ENCODE results near the gene KCNN3. TPM values are rescaled to one million over a fixed set of nuclear protein-coding genes. Genes with fewer than 3 reads are reported as not detected.

The KCNN3 gene
- total RNA-seq, 6 experiments from 2014 or later: not detected

GRCh38 chr1:154884869-154885701 lies 15.0 kb upstream of the KCNN3 start:
- Mint-ChIP-seq H3K4me1 (ENCODE audit: low read depth) (peaks cover 13% of the 10 kb centered on the region), H3K9me3 (no peaks in the 10 kb centered on the region), H3K36me3 (ENCODE audit: low read depth) (no peaks in the 10 kb centered on the region), H3K27ac (no peak overlapping the region), H3K4me3 (no peak overlapping the region), H3K27me3 (ENCODE audit: insufficient read depth) (peaks cover 63% of the 10 kb centered on the region)
- no peak for DNase-seq
- TF ChIP-seq CTCF (IDR thresholded peaks at IDR 0.05): no peak

GRCh38 chr1:154883919-154884868 lies 14.1 kb upstream of the KCNN3 start:
- no peak overlapping the region for H3K27ac Mint-ChIP-seq
- TF ChIP-seq CTCF (IDR thresholded peaks at IDR 0.05): no peak
- H3K4me3 Mint-ChIP-seq: no peak overlapping the region
- no peak for DNase-seq
- H3K4me1 Mint-ChIP-seq (ENCODE audit: low read depth): peaks cover 13% of the 10 kb centered on the region
- no peaks in the 10 kb centered on the region for H3K9me3 Mint-ChIP-seq
- H3K27me3 Mint-ChIP-seq (ENCODE audit: insufficient read depth): peaks cover 70% of the 10 kb centered on the region
- H3K36me3 Mint-ChIP-seq (ENCODE audit: low read depth): no peaks in the 10 kb centered on the region

GRCh38 chr1:154881820-154882535 lies 11.9 kb upstream of the KCNN3 start:
- Mint-ChIP-seq H3K4me3 (no peak overlapping the region), H3K4me1 (ENCODE audit: low read depth) (peaks cover 22% of the 10 kb centered on the region), H3K9me3 (no peaks in the 10 kb centered on the region), H3K27me3 (ENCODE audit: insufficient read depth) (peaks cover 61% of the 10 kb centered on the region), H3K36me3 (ENCODE audit: low read depth) (no peaks in the 10 kb centered on the region), H3K27ac (no peak overlapping the region)
- DNase-seq: no peak
- TF ChIP-seq CTCF (IDR thresholded peaks at IDR 0.05): no peak

GRCh38 chr1:154880671-154881070 lies 10.6 kb upstream of the KCNN3 start:
- TF ChIP-seq CTCF (IDR thresholded peaks at IDR 0.05): no peak
- H3K27me3 Mint-ChIP-seq (ENCODE audit: insufficient read depth): peaks cover 63% of the 10 kb centered on the region
- H3K4me1 Mint-ChIP-seq (ENCODE audit: low read depth): peaks cover 22% of the 10 kb centered on the region
- DNase-seq: no peak
- H3K4me3 Mint-ChIP-seq: no peak overlapping the region
- no peak overlapping the region for H3K27ac Mint-ChIP-seq
- no peaks in the 10 kb centered on the region for H3K36me3 Mint-ChIP-seq (ENCODE audit: low read depth)
- H3K9me3 Mint-ChIP-seq: no peaks in the 10 kb centered on the region

GRCh38 chr1:154879038-154879421 lies 8.9 kb upstream of the KCNN3 start:
- no peak overlapping the region for H3K4me3 Mint-ChIP-seq
- H3K4me1 Mint-ChIP-seq (ENCODE audit: low read depth): peaks cover 22% of the 10 kb centered on the region

More at GRCh38 chr1:154879038-154879421, 8.9 kb upstream of the KCNN3 start:
- no peak for TF ChIP-seq CTCF (IDR thresholded peaks at IDR 0.05)
- no peak overlapping the region for H3K27ac Mint-ChIP-seq
- H3K36me3 Mint-ChIP-seq (ENCODE audit: low read depth): no peaks in the 10 kb centered on the region
- H3K27me3 Mint-ChIP-seq (ENCODE audit: insufficient read depth): peaks cover 60% of the 10 kb centered on the region
- no peak for DNase-seq
- no peaks in the 10 kb centered on the region for H3K9me3 Mint-ChIP-seq
